UCSD-AML1 (cell line): ENCODE results near the gene STT3B.
"Not testable (repeated sequence)": the region's sequence is repeated elsewhere in the genome, so short reads cannot be mapped to it uniquely, and the experiment has no call there.

Experiments used
- DNase-seq: peaks from one replicate; lab custom pipeline; 2025; ENCODE audit not compliant: unreplicated experiment; lab: John Stamatoyannopoulos, UW

Gene STT3B

DNA sequence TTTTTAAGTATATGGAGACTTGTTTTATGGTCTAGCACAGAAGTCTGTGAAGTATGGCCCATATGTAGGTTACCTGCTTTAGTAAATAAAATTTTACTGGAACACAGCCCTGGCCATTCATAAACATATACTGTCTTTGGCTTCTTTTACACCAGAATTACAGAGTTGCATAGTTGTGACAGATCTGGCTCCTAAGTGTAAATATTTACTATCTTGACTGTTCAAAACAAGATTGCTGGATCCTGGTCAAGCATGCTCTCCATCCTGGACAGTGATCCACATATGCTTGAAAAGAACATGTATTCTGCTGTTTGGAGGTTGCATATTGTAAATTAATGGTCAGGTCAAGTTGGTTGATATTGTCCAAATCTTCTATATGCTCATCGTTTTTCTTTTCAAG is 57.9 kb downstream of the STT3B start:
- DNase-seq, result no peak

DNA sequence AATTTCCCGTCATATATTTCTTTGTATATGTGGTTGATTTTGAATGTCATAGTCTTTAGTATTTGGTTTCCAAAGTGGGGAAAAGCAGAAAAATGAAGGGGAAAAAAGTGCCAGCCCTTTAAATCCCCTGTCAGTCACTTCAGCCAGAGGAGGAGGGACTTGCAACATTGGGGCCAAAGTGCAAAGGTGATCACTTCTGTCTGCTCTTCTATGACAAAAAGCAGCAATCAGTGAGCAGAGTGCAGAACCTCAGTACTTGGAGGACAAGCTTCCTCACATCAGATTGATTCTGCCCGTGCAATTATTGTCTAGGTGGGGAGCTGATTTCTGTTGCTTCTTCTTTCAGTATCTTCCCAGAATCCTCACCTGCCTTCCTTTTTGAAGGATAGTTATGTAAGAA is 60.0 kb downstream of the STT3B start:
- no peak for DNase-seq

DNA sequence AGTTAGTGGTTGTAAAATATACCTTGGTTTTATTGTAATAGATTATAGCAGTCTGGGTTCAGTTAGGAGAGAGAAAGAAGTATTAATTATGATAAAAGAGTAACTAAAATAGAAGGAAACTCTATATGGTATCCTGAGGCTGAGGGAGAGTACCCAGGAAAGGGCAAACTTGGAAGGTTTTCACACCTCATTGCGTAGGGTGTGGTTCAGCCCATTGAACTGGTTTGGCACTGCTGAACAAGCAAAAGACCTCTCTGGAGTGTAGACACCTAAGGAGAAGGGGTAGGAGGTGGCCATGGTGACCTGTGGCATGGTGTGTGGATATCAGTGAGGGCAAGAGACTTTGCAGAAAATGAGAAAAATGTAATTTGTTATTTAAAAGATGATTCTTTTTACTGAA is 63.5 kb downstream of the STT3B start:
- no peak for DNase-seq

DNA sequence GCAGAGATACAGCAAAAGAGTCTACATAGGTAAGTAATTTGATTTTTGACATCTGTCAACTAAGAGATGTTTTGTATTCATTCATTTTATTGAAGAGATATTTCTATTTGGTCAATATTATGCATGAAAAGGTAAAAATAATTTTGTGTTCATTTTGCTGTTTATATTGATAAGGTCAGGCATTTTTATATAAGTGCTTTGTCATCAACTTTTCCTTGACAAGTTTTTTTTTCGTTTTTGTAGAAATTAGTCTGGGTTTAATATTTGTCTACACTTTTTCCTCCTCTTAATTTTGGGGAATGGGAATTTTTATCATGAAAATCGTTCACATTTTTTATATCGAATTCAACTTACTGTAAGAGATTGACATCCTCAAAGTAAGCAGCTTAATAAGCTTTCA is 67.7 kb downstream of the STT3B start:
- DNase-seq, result no peak

DNA sequence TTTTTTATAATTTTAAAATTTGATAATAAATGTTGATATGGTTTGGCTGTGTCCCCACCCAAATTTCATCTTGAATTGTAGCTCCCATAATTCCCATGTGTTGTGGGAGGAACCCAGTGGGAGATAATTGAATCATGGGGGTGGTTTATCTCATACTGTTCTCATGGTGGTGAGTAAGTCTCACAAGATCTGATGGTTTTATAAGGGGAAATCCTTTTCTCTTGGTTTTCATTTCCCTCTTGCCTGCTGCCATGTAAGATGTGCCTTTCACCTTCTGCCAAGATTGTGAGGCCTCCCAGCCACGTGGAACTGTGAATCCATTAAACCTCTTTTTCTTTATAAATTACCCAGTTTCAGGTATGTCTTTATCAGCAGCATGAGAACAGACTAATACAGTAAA is 72.6 kb downstream of the STT3B start:
- DNase-seq, result not testable (repeated sequence)

DNA sequence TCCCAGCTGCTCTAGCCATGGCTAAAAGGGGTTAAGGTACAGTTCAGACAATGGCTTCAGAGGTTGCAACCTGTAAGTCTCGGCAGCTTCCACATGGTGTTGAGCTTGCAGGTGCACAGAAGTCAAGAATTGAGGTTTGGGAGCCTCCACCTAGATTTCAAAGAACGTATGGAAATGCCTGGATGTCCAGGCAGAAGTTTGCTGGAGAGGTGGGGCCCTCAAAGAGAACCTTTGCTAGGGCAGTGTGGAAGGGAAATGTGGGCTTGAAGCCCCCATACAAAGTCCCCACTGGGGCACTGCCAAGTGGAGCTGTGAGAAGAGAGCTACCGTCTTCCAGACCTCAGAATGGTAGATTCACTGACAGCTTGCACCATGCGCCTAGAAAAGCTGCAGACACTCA is 73.7 kb downstream of the STT3B start:
- DNase-seq, result no peak

DNA sequence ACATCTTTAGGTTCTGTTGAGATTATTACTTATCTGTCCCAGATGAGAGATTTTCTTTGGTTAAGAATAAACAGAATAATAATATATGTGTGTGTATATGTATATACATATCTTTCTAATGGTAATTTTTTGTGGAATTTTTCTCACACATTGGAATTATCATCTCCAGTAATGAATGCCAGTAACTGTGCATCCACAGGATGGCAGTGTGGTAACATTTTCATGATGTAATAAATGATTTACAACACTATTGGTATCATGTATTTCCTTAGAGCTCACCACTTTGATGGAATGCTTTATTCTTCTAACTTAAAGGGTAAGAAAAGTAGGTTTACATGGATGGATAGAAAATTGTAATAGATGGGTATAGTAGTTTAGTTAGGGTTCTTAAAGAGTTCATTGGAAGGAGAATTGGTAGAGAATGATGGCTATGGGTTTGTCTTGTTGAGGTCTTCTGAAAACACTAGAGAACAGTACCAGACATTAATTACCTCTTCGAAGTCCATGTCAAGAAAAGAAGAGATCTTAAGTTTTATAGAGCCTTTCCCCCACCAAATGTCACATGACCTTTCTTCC is 78.1 kb downstream of the STT3B start:
- no peak for DNase-seq

DNA sequence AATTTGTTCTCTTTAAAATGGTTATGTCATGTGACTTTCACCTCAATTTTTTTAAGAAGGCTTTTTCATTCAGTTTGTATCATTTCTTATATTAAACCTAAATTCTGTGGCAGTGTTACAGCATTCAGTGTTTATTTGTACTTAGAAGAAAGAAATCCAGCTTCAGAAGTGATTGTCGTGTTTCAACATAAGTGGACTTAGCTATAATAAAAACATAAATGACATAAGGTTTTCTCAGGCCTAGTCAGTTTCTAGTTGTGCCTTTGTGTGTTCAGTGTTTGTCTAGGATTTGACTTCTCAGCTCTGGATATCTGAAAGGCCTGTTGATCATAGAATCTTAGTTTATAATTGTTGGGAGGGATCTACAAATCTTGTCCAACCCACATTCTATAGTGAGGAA is 80.5 kb downstream of the STT3B start:
- DNase-seq, result no peak

DNA sequence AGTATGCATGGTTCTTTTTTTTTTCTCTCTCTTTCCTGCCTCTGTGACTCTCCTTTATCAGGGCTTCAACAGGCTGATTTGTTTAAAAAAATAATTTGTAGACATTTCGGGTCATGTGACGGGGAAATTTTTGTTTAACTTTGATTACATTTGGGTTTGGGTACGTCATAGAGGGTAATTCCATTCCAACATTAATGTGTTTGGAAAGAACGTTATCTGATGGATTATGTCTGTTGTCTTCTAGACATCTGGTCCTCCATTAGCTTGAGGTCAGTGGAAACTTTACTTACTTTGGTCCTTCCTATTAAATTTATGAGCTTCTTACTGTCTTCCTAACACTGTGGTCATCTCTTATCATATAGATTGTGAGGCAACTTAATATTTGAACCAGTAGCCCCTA is 80.9 kb downstream of the STT3B start:
- DNase-seq, result no peak

DNA sequence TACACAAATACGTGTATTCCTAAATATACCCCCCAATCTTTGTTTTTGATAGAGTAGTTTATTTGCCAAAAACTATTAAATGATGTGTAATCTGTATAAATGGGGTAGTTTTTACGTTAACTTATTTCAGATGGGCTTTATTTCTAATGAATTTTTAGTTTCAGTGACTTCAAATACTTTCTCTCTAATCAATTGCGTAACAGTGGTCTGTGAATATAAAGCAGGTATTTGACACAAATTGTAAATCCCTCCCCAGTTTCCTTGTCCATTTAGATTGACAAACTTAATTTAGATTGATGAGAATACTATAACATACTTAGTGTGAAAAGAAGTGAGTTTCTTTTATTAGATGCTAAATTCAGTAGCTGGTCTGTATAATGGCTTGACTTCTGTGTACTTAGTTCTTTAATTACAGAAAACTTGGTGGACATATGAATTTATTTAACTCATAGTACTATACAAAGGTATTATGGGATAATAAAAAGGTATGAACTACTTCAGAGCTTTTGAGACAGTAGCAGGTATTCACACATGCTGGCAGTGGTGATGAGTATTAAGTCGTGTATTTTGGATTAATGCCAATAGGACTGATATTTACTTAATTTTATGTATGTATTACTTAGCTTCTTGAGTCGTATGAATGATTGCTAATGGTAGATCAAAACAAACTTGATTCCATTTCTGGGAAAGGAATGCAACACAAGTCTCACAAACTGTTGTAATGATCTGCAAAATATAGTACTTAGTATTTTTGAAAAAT is 81.6 kb downstream of the STT3B start:
- no peak for DNase-seq

DNA sequence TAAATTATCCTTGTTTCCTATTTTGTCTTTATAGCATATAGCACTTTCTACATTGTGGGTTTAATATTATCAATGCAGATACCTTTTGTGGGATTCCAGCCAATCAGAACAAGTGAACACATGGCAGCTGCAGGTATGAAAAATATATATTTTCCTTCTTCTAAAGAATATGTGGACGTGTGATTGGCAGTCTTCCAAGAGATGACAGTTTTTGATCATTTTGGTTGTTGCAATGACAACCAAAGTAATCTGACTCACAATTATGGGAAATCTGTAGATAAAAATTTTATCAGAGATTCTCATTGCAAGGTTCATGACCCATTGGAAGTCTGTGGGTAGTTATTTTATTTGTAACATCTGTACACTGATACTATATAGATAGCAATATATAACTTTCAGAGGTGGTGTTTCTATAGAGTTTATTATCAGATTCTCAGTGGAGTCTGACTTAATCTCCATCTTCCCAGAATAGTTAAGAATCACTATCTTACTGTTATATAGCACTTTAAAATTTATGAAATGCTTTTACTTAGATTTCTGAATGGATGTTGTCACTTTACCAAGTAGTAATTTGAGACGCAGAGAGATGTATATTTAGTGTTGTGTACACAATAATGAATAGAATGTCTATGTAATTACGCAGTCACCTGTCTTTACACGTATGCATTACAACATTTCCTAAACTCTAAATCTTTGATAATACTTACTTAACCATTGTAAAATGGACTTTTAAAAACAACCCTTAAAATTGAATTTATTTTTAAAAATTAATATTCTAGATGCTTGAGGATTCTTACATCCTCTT is 82.5 kb downstream of the STT3B start:
- DNase-seq, result no peak

DNA sequence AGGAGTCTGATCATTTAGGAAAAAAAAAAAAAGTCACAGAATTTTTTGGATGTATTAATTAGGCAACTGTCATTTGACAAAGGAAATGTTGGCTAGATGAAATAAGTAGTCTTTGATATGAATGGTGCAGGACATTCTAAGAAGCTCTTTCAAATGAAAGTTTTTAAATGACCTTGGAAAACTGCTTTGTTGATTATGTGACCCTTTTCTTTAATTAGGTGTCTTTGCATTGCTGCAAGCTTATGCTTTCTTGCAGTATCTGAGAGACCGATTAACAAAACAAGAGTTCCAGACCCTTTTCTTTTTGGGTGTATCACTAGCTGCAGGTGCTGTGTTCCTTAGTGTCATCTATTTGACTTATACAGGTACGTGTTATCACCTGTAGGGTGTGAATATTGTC is 84.0 kb downstream of the STT3B start:
- DNase-seq, result no peak

DNA sequence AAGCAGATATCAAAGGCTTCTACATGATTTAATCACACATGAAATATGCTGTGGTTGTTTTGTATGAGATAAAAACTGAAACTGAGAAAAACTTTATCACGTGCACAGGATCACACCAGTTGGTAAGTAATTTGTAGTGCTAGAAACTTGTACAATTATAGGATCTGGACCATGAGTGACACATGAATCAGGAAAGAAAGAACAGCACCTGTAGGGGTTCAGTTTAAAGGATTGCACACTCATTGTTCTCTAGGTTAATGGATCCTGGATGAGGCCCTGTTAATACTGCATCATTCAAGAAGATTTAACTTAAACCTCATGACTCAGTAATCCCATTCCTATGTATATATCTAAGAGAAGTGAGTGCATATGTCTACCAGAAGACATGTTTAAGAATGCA is 87.9 kb downstream of the STT3B start:
- DNase-seq, result no peak

DNA sequence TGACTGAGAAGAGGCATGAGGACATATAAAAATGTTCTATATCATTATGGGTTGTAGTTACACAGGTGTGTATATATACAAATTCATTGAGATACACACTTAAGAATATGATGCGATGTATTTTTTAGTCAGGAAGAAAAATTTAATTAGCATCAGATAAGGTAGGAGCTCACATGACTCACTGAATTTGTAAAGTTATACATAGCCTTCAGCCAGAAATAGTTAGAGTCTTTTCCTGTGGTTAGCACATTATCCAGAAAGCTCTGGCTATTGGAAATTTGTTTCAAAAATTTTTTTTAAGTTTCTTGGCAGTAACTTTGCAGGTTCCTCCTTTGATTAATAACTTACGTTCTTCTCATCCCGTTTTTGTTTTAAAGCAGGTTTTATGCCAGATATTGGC is 88.6 kb downstream of the STT3B start:
- no peak for DNase-seq

DNA sequence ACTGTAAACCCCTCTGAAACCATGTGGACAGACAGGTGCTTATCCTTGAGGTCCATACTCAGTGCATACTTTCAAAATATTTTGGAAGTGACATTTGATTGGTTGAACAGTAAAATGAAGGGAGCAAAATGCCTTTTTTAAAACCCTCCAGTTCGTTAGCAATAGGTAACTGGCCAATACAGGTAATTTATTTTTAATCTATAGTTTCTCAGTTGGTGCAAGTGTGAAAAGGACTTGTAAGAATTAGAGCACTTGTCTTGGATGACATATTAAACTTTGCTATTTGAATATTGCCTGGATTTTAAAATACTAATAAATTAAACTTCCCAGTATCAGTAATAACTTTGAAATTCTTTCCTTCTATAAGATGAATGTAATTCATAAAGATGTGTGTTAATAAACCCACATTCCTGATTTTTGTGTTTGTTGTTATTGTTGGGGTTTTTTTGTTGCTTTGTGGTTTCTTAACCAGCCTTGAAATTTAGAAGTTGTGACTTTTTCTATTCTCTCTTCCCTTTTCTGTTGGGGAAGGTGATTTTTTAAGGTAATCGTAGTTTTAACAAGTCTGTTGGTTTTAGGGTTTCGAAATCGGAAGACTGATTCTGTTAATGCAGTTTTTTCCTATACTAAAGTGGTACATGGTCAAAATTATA is 90.0 kb downstream of the STT3B start:
- DNase-seq, result no peak

DNA sequence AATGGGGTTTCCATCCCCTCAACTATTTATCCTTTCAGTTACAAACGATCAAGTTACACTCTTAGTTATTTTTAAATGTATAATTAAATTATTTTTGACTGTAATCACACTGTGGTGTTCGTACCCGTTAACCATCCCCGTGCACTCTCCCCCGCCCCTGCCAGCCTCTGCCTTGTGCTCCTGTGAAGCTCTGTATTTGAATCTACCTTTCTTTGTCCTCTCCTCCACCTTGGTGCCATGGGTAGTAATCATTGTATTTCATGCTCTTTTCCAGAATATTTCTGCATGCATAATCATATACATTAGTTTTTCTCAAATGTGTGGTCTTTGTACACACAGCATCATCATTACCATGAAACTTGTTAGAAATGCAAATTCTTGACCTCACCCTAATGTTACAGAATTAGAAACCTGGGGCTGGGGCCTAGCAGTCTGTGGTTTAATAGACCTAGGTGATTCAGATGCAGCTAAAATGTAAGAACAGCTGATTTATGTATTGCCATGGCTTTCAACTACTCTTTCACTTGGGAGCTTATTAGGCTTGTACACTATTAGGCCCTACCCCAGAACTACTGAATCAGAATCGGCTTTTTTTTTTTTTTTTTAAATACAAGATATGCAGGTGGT is 91.5 kb downstream of the STT3B start:
- DNase-seq, result no peak

DNA sequence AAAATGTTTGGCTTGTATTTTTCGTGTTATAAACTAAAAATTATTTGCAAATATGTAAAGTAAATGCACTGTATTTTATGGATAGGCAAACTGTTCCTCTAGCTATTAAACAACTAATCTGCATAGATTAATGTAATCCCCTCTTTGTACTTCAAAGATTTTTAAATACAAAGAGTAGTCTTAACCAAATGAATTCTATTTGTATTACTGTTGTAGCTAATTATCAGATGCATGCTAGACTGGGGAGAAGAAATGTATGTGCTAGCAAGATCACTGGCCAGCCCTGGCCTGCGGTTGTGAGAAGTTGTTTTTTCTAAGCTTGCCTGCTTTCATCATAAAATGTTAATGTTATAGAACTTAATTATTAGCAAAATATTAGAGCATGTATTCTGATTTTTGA is 92.6 kb downstream of the STT3B start:
- DNase-seq, result no peak

DNA sequence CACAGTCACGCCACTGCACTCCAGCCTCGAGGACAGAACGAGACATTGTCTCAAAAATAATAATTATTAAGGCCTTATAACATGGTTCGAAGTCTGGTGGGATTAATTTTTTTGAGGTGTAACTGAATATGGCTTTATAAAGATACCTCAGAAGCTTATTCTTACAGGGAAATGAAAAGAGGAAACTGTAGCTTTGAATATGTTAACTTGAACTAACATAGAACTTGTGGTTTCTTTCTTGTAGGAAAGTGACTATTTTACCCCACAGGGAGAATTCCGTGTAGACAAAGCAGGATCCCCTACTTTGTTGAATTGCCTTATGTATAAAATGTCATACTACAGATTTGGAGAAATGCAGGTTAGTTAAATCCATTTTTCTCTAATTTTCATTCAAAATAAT is 96.3 kb downstream of the STT3B start:
- DNase-seq, result no peak

DNA sequence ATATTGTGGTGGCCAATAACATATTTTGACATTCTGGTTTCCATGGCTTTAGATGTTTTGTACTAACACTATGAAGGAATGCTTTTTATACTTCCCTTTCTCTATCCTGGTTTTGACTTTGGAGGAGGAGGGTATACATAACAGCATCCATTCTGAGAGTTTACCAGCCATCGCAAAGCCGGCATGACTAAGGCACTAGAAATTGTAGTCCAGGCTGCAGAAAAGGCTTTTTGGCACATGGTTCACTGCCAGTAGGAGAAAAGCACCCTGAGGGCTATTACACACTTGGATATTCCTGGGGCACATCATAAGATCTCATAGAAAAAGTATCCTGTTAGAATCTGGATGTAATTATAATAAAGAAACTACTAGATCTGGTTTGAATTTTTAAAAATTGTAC is 101.8 kb downstream of the STT3B start:
- DNase-seq, result no peak

DNA sequence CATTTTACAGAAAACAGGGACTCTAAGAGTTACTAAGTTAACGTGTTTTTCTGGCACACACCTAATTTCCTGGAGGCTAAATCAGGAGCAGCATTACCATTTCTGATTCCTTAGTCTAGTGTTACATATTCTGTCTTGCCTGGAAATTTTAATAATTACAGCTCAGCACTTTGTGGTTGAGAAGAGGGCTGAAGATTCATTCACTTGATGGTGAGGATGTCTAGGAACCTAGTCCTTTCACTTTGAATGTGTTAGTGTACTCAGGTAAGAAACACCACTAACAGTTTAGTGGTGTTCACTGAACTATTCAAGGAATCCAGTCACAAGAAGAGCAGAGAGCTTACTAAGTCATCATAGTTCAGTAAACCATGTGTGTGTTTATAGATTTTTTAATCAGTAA is 102.8 kb downstream of the STT3B start:
- DNase-seq, result no peak

DNA sequence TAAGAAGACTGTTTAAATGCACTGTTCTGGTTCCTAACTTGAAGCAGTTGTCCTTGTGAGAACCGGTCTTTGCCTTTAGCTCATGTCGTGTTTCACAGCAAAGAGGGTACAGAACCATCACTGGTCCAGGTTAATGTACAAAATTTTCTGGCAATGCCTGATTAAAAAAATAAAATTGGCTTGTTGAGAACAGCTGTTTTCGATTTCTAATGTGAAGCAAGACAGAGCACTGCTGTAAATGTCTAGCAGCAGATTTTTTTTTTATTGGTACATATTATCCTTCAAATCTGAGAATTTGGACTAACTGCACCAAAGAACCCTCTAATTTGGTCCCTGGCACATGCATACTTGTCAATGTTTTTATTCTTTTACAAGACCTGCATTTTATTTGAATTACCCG is 103.3 kb downstream of the STT3B start:
- DNase-seq, result no peak
